Umbilical cord (tissue), 2 donors: ENCODE results near the gene PAPOLA. TPM values are rescaled to one million over a fixed set of nuclear protein-coding genes. Genes with fewer than 3 reads are reported as not detected.
"Not testable (repeated sequence)": the region's sequence is repeated elsewhere in the genome, so short reads cannot be mapped to it uniquely, and the experiment has no call there.

Experiments
- DNase-seq: peaks from one replicate; pipeline ENCODE4 v3.0.0-alpha.2; 2015; ENCODE audit warnings: low spot score
- total RNA-seq: library from RNA; depleted of rRNA; stranded (reverse); fragments of >200 nt; gene quantifications from one replicate; pipeline ENCODE4 v1.2.3, GENCODE V29; 2014; ENCODE audit warnings: low replicate concordance; ENCODE audit not compliant: insufficient read depth

Gene PAPOLA
- 105 TPM for total RNA-seq

- peak; percentile 98 for DNase-seq
Measured at GRCh38 chr14:96501740-96502620, at the start of gene PAPOLA. PAPOLA (plus strand) TSS chr14:96502382; CDS start chr14:96502593, 211 bp downstream.

GRCh38 chr14:96452684-96453083 lies 49.5 kb upstream of the PAPOLA start:
- DNase-seq, result no peak

DNA sequence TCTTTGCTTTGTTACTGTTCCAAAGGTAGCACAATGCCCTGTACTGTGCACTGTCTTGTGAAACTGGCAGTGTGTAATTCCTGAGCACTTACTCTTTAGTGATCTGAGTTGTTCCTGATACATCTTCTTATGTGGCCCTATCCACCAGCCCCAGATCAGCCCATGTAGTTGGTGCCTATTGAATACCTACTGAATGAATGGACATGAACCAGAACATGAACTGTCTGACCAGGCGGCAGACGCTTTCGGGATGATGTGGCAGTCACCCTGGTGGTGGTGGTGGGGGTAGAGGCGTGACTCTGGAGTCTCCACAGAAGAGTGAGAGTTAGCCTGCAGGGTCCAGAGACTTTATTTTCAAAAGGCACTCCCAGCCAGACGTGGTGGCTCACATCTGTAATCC lies 46.6 kb upstream of the PAPOLA start:
- DNase-seq, result no peak

DNA sequence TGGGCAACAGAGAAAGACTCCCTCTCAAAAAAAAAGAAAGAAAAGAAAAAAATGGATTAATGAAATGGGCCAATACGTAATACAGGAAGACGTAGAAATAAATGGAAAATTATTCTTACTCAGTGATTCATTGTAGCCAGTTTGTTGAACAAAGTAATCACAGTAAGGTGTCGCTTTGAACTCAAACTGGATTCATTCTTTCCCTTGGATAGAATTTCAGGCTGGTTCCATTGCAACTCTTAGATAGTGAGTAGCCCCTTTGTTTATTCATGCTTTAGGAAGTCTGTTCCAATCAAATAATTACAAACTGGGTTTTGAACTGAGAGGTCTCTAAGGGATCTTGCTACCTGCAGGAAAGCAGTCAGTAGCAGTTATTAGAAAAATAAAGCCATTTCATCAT lies 42.3 kb upstream of the PAPOLA start:
- DNase-seq, result no peak

- DNase-seq, result peak; percentile 26
Measured at GRCh38 chr14:96461950-96462798, 40.0 kb upstream of the PAPOLA start.

GRCh38 chr14:96464136-96464535 lies 38.0 kb upstream of the PAPOLA start:
- DNase-seq, result no peak

DNA sequence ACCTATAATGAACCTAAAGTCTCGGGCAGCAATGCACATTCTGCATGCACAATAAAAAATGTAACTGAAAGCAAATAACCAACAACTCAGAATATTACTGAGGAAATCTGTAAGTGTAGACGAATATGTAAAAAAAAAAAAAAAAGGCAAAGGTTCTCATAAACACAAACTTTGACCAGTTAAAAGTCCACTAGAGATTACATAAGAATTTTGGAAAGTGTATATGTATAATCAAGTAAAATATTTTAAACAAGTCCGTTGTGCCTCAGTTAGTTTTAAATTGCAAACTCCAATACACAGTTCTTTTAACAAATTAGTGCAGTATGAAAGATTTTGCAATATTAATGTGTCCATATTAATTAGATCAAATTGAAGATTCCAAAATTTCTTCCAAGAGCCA lies 35.3 kb upstream of the PAPOLA start:
- no peak for DNase-seq

- no peak for DNase-seq
Measured at GRCh38 chr14:96470331-96470730, 31.9 kb upstream of the PAPOLA start.

- DNase-seq, result not testable (repeated sequence)
Measured at GRCh38 chr14:96470967-96471366, 31.2 kb upstream of the PAPOLA start.

- DNase-seq, result no peak
Measured at GRCh38 chr14:96478119-96478518, 24.1 kb upstream of the PAPOLA start.

GRCh38 chr14:96479435-96480146 lies 22.6 kb upstream of the PAPOLA start:
- no peak for DNase-seq

GRCh38 chr14:96481731-96482314 lies 20.4 kb upstream of the PAPOLA start:
- DNase-seq, result no peak

DNA sequence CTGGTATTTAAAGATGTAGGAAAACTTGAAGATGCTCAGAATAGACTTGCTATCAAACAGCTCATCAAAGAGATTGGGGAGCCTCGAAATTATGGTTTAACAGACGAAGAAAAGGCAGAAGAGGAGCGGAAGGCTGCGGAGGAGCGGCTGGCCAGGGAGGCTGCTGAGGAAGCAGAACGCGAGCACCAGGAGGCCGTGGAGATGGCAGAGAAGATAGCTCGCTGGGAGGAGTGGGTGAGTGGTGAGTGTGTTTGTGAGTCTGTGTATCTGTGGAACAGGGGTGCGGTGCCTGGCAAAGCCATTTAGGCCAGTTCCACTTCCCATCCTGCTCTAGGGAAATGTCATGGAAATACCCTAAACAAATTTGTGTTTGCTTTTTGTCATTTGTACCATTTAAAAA lies 19.2 kb upstream of the PAPOLA start:
- DNase-seq, result no peak

- DNase-seq, result no peak
Measured at GRCh38 chr14:96484399-96484798, 17.8 kb upstream of the PAPOLA start.

- no peak for DNase-seq
Measured at GRCh38 chr14:96486705-96487104, 15.5 kb upstream of the PAPOLA start.

- no peak for DNase-seq
Measured at GRCh38 chr14:96489327-96489726, 12.9 kb upstream of the PAPOLA start.

DNA sequence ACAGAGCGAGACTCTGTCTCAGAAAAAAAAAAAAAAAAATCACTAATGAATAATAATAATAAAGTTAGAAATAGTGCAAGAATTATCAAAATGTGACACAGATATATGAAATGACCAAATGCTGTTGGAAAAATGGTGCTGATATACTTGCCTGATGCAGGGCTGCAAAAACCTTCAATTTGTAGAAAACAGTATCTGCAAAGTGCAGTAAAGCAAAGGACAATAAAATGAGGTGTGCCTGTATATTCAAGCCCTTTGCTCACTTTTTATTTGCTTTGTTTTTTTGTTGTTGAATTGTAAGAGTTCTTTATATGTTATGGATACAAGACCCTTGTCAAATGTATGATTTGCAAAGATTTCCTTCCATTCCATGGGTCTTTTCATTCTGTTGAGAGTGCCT lies 9.0 kb upstream of the PAPOLA start:
- DNase-seq, result no peak

- no peak for DNase-seq
Measured at GRCh38 chr14:96494331-96494730, 7.9 kb upstream of the PAPOLA start.

GRCh38 chr14:96497087-96497486 lies 5.1 kb upstream of the PAPOLA start:
- DNase-seq, result no peak

DNA sequence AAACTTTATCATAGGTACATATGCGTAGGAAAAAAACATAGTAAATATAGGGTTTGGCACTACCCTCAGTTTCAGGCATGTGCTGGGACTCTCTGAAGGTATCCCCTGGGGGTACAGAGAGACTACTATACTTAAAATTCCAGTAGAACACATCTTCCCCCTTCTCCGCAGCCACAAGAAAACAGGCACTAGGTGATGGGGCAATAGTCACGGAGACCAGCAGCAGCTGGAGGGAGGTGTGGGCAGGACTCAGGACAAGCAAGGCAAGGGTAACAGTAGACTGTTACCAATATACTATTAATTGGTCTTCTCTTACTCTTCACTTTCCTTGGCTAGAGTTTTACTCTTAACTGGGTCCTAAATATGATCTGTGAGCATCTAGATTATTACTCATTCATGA lies 4.6 kb upstream of the PAPOLA start:
- no peak for DNase-seq

DNA sequence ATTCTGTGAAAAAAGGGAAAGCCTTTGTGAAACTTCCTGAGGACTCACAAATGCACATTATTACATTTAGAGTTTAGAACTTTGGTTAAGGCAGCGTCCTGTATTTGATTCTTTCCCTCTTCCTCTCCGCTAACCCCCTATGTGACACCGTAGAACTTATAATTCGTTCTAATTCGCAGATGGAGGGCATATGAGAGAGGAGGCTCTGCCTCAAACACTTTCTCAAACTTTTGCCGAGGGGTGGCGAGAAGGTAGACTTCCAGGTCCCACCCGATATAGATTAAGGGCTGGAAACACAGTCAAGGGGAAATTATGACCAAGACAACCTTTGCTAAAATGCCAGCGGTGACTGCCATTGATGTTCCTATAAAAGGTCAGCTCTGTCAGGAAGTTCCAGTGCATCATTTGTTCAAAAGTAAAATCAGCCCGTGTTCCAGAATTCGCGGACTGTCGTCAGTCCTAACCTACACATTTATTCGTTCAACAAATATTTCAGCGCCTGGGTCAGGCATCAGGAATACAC lies 904 bp upstream of the PAPOLA start:
- no peak for DNase-seq
